Vagina (tissue), 2 donors: Measurements from ENCODE around the gene INS. TPM values are rescaled to one million over a fixed set of nuclear protein-coding genes. Genes with fewer than 3 reads are reported as not detected.

Experiments used
- DNase-seq, 2 donors: peaks; one replicate each; pipeline ENCODE4 v3.0.0-alpha.2; 2017; ENCODE audit errors: extremely low spot score in 2 of 2
- H3K27ac ChIP-seq: fragments of 200-600 bp; sonication (generic); one replicate; pipeline ENCODE4 v1.5.1; 2019
- H3K27me3 ChIP-seq: fragments of 200-600 bp; sonication (generic); one replicate; pipeline ENCODE4 v1.5.1; 2019
- H3K36me3 ChIP-seq, 2 donors: fragments of 200-600 bp; sonication (generic); one replicate each; pipeline ENCODE4 v1.5.1; 2017 to 2019
- H3K4me1 ChIP-seq: fragments of 200-600 bp; sonication (generic); one replicate; pipeline ENCODE4 v1.5.1; 2019
- H3K4me3 ChIP-seq, 2 donors: fragments of 200-600 bp; sonication (generic); 1 replicate in 1 of 2; 2 replicates in 1 of 2; pipeline ENCODE4 v1.5.1; 2016 to 2019
- H3K9me3 ChIP-seq: fragments of 200-600 bp; sonication (generic); one replicate; pipeline ENCODE4 v1.5.1; 2019
- CTCF ChIP-seq, 3 experiments: fragments of 450-650 bp in 2 of 3; fragments of 200-600 bp in 1 of 3; sonication (generic) in 1 of 3; IDR thresholded peaks; one replicate each; pipeline ENCODE4 v1.5.1; 2017 to 2019; ENCODE audit warnings: antibody characterized with exemption in 3 of 3, mild to moderate bottlenecking in 2 of 3, moderate library complexity in 2 of 3
- POLR2A ChIP-seq, 2 donors: fragments of 450-650 bp; IDR thresholded peaks; one replicate each; pipeline ENCODE4 v1.6.1; 2017; ENCODE audit warnings: antibody characterized with exemption in 2 of 2, mild to moderate bottlenecking in 2 of 2, moderate library complexity in 2 of 2
- POLR2AphosphoS5 ChIP-seq, 2 donors: sonication (generic); formaldehyde crosslinking; IDR thresholded peaks; one replicate each; pipeline ENCODE4 v1.9.0; 2017; ENCODE audit warnings: antibody characterized with exemption in 2 of 2, mild to moderate bottlenecking in 2 of 2, low read depth in 1 of 2; ENCODE audit not compliant: insufficient read depth in 1 of 2
- intact Hi-C: fragments of 100-400 bp; cut with DNase I; formaldehyde crosslinking; loops from one replicate; pipeline ENCODE4 v1.15.1; 2023
- total RNA-seq: library from RNA; depleted of rRNA; stranded (reverse); fragments of >200 nt; gene quantifications from one replicate; pipeline ENCODE4 v1.2.3, GENCODE V29; 2016

Gene INS
- total RNA-seq, 1 donor from 2014 or later, result not detected

- no peaks in the 10 kb centered on the region for H3K36me3 ChIP-seq
- intact Hi-C loops, result no loop called here
- no peak for DNase-seq
- no peak overlapping the region for H3K27ac ChIP-seq
- no peaks in the 10 kb centered on the region for H3K9me3 ChIP-seq
- peaks cover 7% of the 10 kb centered on the region for H3K4me1 ChIP-seq
- H3K27me3 ChIP-seq, result no peaks in the 10 kb centered on the region
- no peak overlapping the region for H3K4me3 ChIP-seq
- TF ChIP-seq POLR2A (IDR thresholded peaks at IDR 0.05), result no peak
- TF ChIP-seq POLR2AphosphoS5 (IDR thresholded peaks at IDR 0.05; ENCODE audit: insufficient read depth in 1 of 2, low read depth in 1 of 2), result no peak
- no peak for TF ChIP-seq CTCF (IDR thresholded peaks at IDR 0.05)
These were observed 2.5 kb upstream of the INS start for GRCh38 chr11:2163428-2163978.

- intact Hi-C loops, result loop anchor here (10.0 kb wide), 2 partner anchors 465 to 505 kb away; partner anchors contain the start of gene KRTAP5-6
- Histone ChIP-seq H3K36me3 (no peaks in the 10 kb centered on the region), H3K4me1 (no peaks in the 10 kb centered on the region), H3K4me3 (no peak overlapping the region), H3K9me3 (no peaks in the 10 kb centered on the region), H3K27me3 (no peaks in the 10 kb centered on the region), H3K27ac (no peak overlapping the region)
- no peak for DNase-seq
- TF ChIP-seq POLR2AphosphoS5 (IDR thresholded peaks at IDR 0.05; ENCODE audit: insufficient read depth in 1 of 2, low read depth in 1 of 2), result no peak
- no peak for TF ChIP-seq CTCF (IDR thresholded peaks at IDR 0.05)
- TF ChIP-seq POLR2A (IDR thresholded peaks at IDR 0.05), result no peak
These were observed 1.2 kb downstream of the INS start for GRCh38 chr11:2159536-2160413.

GRCh38 chr11:2158966-2159365, 2.0 kb downstream of the INS start:
- Histone ChIP-seq H3K9me3 (no peaks in the 10 kb centered on the region), H3K4me1 (no peaks in the 10 kb centered on the region), H3K4me3 (no peak overlapping the region), H3K27ac (no peak overlapping the region), H3K27me3 (no peaks in the 10 kb centered on the region), H3K36me3 (no peaks in the 10 kb centered on the region)
- TF ChIP-seq POLR2A (IDR thresholded peaks at IDR 0.05), result no peak
- TF ChIP-seq CTCF (IDR thresholded peaks at IDR 0.05), result no peak
- no peak for TF ChIP-seq POLR2AphosphoS5 (IDR thresholded peaks at IDR 0.05; ENCODE audit: insufficient read depth in 1 of 2, low read depth in 1 of 2)
- no peak for DNase-seq
- intact Hi-C loops, result loop anchor here (10.0 kb wide), 2 partner anchors 464 to 504 kb away; partner anchors contain the start of gene KRTAP5-6

GRCh38 chr11:2158296-2158737, 2.7 kb downstream of the INS start:
- no peaks in the 10 kb centered on the region for H3K9me3 ChIP-seq
- no peak overlapping the region for H3K4me3 ChIP-seq
- H3K27ac ChIP-seq, result no peak overlapping the region
- intact Hi-C loops, result loop anchor here (10.0 kb wide), 2 partner anchors 464 to 504 kb away; partner anchors contain the start of gene KRTAP5-6
- no peaks in the 10 kb centered on the region for H3K4me1 ChIP-seq
- TF ChIP-seq POLR2AphosphoS5 (IDR thresholded peaks at IDR 0.05; ENCODE audit: insufficient read depth in 1 of 2, low read depth in 1 of 2) (no peak), POLR2A (IDR thresholded peaks at IDR 0.05) (no peak), CTCF (IDR thresholded peaks at IDR 0.05) (no peak)
- H3K36me3 ChIP-seq, result no peaks in the 10 kb centered on the region
- H3K27me3 ChIP-seq, result no peaks in the 10 kb centered on the region
- DNase-seq, result no peak
